H1 (cell line): ENCODE data around the gene EIPR1. TPM values are rescaled to one million over a fixed set of nuclear protein-coding genes. Genes with fewer than 3 reads are reported as not detected.

Experiments used
- CTCF ChIA-PET: fragments of 300-600 bp; sonication (Branson Sonifier 250); formaldehyde crosslinking; loops from one replicate; lab custom pipeline; 2021; ENCODE audit not compliant: partially characterized antibody; lab: Charles Lee
- POLR2A ChIA-PET: fragments of 300-600 bp; sonication (Branson Sonifier 250); formaldehyde crosslinking; loops from one replicate; lab custom pipeline; 2021; ENCODE audit warnings: inconsistent platforms; ENCODE audit not compliant: partially characterized antibody; lab: Charles Lee
- DNase-seq, 2 experiments: peaks; one replicate each; pipeline versions ENCODE4 v3.0.0 to v3.0.0-alpha.2; 2010 to 2022; ENCODE audit warnings: low spot score in 2 of 2, low read depth in 1 of 2, mixed read lengths in 1 of 2
- FAIRE-seq: peaks from 2 replicates; lab custom pipeline; 2011; peaks lifted over from hg19 to GRCh38; lab: Jason Lieb, UNC
- H2AFZ ChIP-seq: 2 replicates; pipeline ENCODE4 v1.8.1; 2012; ENCODE audit warnings: low read length, inconsistent platforms
- H2AK5ac ChIP-seq: 2 replicates; pipeline ENCODE4 v1.6.1; 2013; ENCODE audit warnings: low read depth, low read length
- H2BK120ac ChIP-seq: replicated peaks from 2 replicates; pipeline ENCODE3; 2013; ENCODE audit warnings: low read depth, low read length, inconsistent platforms
- H2BK12ac ChIP-seq: 2 replicates; pipeline ENCODE4 v1.6.1; 2013; ENCODE audit warnings: low read depth, low read length
- H2BK15ac ChIP-seq: 2 replicates; pipeline ENCODE4 v1.6.1; 2013; ENCODE audit warnings: low read length
- H2BK20ac ChIP-seq: 2 replicates; pipeline ENCODE4 v1.6.1; 2013; ENCODE audit warnings: low read length
- H2BK5ac ChIP-seq: 2 replicates; pipeline ENCODE4 v1.6.1; 2013; ENCODE audit warnings: low read depth, low read length
- H3K14ac ChIP-seq: 2 replicates; pipeline ENCODE4 v1.6.1; 2013; ENCODE audit warnings: inconsistent platforms; ENCODE audit not compliant: insufficient read length
- H3K18ac ChIP-seq: 2 replicates; pipeline ENCODE4 v1.6.1; 2013; ENCODE audit warnings: low read length; ENCODE audit errors: extremely low read depth
- H3K23ac ChIP-seq: 2 replicates; pipeline ENCODE4 v1.6.1; 2013; ENCODE audit warnings: inconsistent platforms; ENCODE audit not compliant: insufficient read length
- H3K23me2 ChIP-seq: 2 replicates; pipeline ENCODE4 v1.6.1; 2013; ENCODE audit warnings: low read depth, low read length
- H3K27ac ChIP-seq: 2 replicates; pipeline ENCODE4 v1.6.1; 2011; ENCODE audit warnings: low read depth, low read length, inconsistent platforms
- H3K27me3 ChIP-seq, 4 experiments: replicated peaks in 1 of 4; 1 replicate in 1 of 4; 2 replicates in 3 of 4; pipeline versions ENCODE4 v1.6.1 to v1.8.1; 2011 to 2013; ENCODE audit warnings: low read length in 3 of 4, mild to moderate bottlenecking in 3 of 4, inconsistent platforms in 2 of 4, mixed read lengths in 2 of 4, moderate library complexity in 1 of 4; ENCODE audit not compliant: control insufficient read depth in 3 of 4, insufficient read depth in 3 of 4; ENCODE audit errors: extremely low read depth in 1 of 4
- H3K36me3 ChIP-seq, 4 experiments: 2 replicates each; pipeline versions ENCODE4 v1.6.1 to v1.8.1; 2011 to 2013; ENCODE audit warnings: mild to moderate bottlenecking in 4 of 4, low read length in 3 of 4, moderate library complexity in 2 of 4, control low read depth in 1 of 4, inconsistent platforms in 1 of 4; ENCODE audit not compliant: insufficient read depth in 4 of 4, control insufficient read depth in 2 of 4
- H3K4ac ChIP-seq: replicated peaks from 2 replicates; pipeline ENCODE3; 2013; ENCODE audit warnings: low read length, low read depth, mixed read lengths, inconsistent platforms; ENCODE audit not compliant: insufficient read length
- H3K4me1 ChIP-seq, 4 experiments: replicated peaks in 1 of 4; 1 replicate in 1 of 4; 2 replicates in 3 of 4; pipeline versions ENCODE4 v1.6.1 to v1.8.1; 2011 to 2013; ENCODE audit warnings: low read length in 3 of 4, inconsistent platforms in 2 of 4, mixed read lengths in 1 of 4; ENCODE audit not compliant: insufficient read depth in 4 of 4, control insufficient read depth in 3 of 4
- H3K4me2 ChIP-seq, 2 experiments: 2 replicates each; pipeline versions ENCODE4 v1.6.1 to v1.8.1; 2011 to 2013; ENCODE audit warnings: low read depth in 2 of 2, low read length in 2 of 2, control low read depth in 1 of 2, inconsistent platforms in 1 of 2, mild to moderate bottlenecking in 1 of 2; ENCODE audit not compliant: insufficient read depth in 1 of 2
- H3K4me3 ChIP-seq, 4 experiments: fragments of 200-600, 300-600 bp in 1 of 4; sonication (generic), shearing (Covaris generic), sonication (Bioruptor Twin) in 1 of 4; 2 replicates each; pipeline versions ENCODE4 v1.5.1 to v1.8.1; 2011 to 2016; ENCODE audit warnings: low read length in 4 of 4, low read depth in 3 of 4, control low read depth in 2 of 4, inconsistent platforms in 2 of 4, mild to moderate bottlenecking in 2 of 4, mixed read lengths in 1 of 4, moderate library complexity in 1 of 4; ENCODE audit not compliant: insufficient read depth in 2 of 4; ENCODE audit errors: extremely low read depth in 1 of 4
- H3K56ac ChIP-seq: replicated peaks from 2 replicates; pipeline ENCODE3; 2013; ENCODE audit warnings: low read depth, mild to moderate bottlenecking, mixed read lengths, low read length, inconsistent platforms; ENCODE audit not compliant: insufficient read length
- H3K79me1 ChIP-seq: 2 replicates; pipeline ENCODE4 v1.6.1; 2013; ENCODE audit warnings: low read depth, low read length, control low read depth
- H3K79me2 ChIP-seq, 2 experiments: 2 replicates each; pipeline versions ENCODE4 v1.6.1 to v1.8.1; 2012 to 2013; ENCODE audit warnings: low read length in 2 of 2, mild to moderate bottlenecking in 2 of 2, inconsistent platforms in 1 of 2; ENCODE audit not compliant: insufficient read depth in 2 of 2, control insufficient read depth in 1 of 2
- H3K9ac ChIP-seq, 4 experiments: replicated peaks in 1 of 4; 1 replicate in 1 of 4; 2 replicates in 3 of 4; pipeline versions ENCODE4 v1.6.1 to v1.8.1; 2011 to 2013; ENCODE audit warnings: low read depth in 3 of 4, low read length in 3 of 4, control low read depth in 2 of 4, mild to moderate bottlenecking in 2 of 4, moderate library complexity in 2 of 4, inconsistent platforms in 1 of 4; ENCODE audit errors: extremely low read depth in 1 of 4
- H3K9me3 ChIP-seq, 2 experiments: 2 replicates each; pipeline versions ENCODE4 v1.6.1 to v1.8.1; 2012 to 2013; ENCODE audit warnings: mild to moderate bottlenecking in 2 of 2, moderate library complexity in 2 of 2, control low read depth in 1 of 2, inconsistent platforms in 1 of 2, low read depth in 1 of 2, low read length in 1 of 2, mixed read lengths in 1 of 2; ENCODE audit not compliant: insufficient read depth in 2 of 2
- H4K20me1 ChIP-seq, 2 experiments: replicated peaks in 1 of 2; 2 replicates each; pipeline versions ENCODE3 to v1.8.1; 2011 to 2013; ENCODE audit warnings: inconsistent platforms in 2 of 2, low read length in 2 of 2, mild to moderate bottlenecking in 1 of 2; ENCODE audit not compliant: insufficient read depth in 2 of 2, control insufficient read depth in 1 of 2
- H4K5ac ChIP-seq: 2 replicates; pipeline ENCODE4 v1.6.1; 2013; ENCODE audit warnings: low read length, low read depth, mixed read lengths, inconsistent platforms; ENCODE audit not compliant: insufficient read length
- H4K8ac ChIP-seq: 2 replicates; pipeline ENCODE4 v1.8.0; 2013; ENCODE audit warnings: mild to moderate bottlenecking, moderate library complexity, low read length, inconsistent platforms; ENCODE audit not compliant: insufficient read depth; ENCODE audit errors: extremely low read depth
- H4K91ac ChIP-seq: replicated peaks from 2 replicates; pipeline ENCODE3; 2013; ENCODE audit warnings: low read length, mixed read lengths, inconsistent platforms; ENCODE audit not compliant: insufficient read length
- BRCA1 ChIP-seq: IDR thresholded peaks from 2 replicates; pipeline ENCODE4 v1.6.1; 2012; ENCODE audit warnings: low read depth, low read length, improper control_type of control experiment
- CBX8 ChIP-seq: fragments of 300-800, 300-1000 bp; sonication (generic); IDR thresholded peaks from 2 replicates; pipeline ENCODE4 v1.7.1; 2016; ENCODE audit warnings: low read depth, low read length, borderline replicate concordance
- CEBPB ChIP-seq: IDR thresholded peaks from 2 replicates; pipeline ENCODE4 v1.6.1; 2012; ENCODE audit warnings: low read depth, low read length
- KDM1A ChIP-seq: fragments of 200-600, 300-600 bp; sonication (generic); IDR thresholded peaks from 2 replicates; pipeline ENCODE4 v1.7.1; 2016; ENCODE audit warnings: mild to moderate bottlenecking, low read length, borderline replicate concordance
- PHF8 ChIP-seq: fragments of 200-600 bp; sonication (generic); conservative IDR thresholded peaks from 2 replicates; pipeline ENCODE4 v1.7.1; 2012; ENCODE audit warnings: low read depth, mild to moderate bottlenecking, inconsistent platforms, low read length, moderate library complexity
- SUZ12 ChIP-seq: fragments of 200-600 bp; sonication (generic); IDR thresholded peaks from 2 replicates; pipeline ENCODE4 v1.6.1; 2012; ENCODE audit warnings: mild to moderate bottlenecking, inconsistent platforms, low read length, moderate library complexity, mixed read lengths
- YY1 ChIP-seq: IDR thresholded peaks from 2 replicates; pipeline ENCODE4 v1.6.1; 2011; ENCODE audit warnings: low read depth, mild to moderate bottlenecking, low read length
- ZNF274 ChIP-seq: IDR thresholded peaks from 2 replicates; pipeline ENCODE4 v1.7.0; 2012; ENCODE audit warnings: low read length, borderline replicate concordance; ENCODE audit errors: extremely low read depth
- WGBS, 2 experiments: shearing (Covaris generic) in 1 of 2; methylation state at CpG; one replicate each; pipeline versions ENCODE4 v1.1.6 to v1.1.7; 2013 to 2015; ENCODE audit warnings: low lambda C conversion rate in 2 of 2, mixed read lengths in 2 of 2, inconsistent platforms in 1 of 2, low coverage in 1 of 2, missing lambda C conversion rate in 1 of 2; ENCODE audit not compliant: insufficient replicate concordance in 2 of 2, insufficient coverage in 1 of 2, insufficient read length in 1 of 2; ENCODE audit errors: extremely low coverage in 1 of 2, missing lambda C conversion rate in 1 of 2; 5-methylcytosine and 5-hydroxymethylcytosine counted together
- polyA plus RNA-seq, 7 experiments: library from polyadenylated mRNA; depleted of rRNA in 3 of 7; stranded (reverse) in 5 of 7; unstranded in 2 of 7; fragments of >200 nt in 5 of 7; fragments of 200-250 nt in 2 of 7; gene quantifications; 1 replicate in 5 of 7; 2 replicates in 1 of 7; 4 replicates in 1 of 7; pipeline versions ENCODE4 v1.2.1 to v1.2.3, GENCODE V29; 2011 to 2013; ENCODE audit warnings: missing spikeins in 2 of 7, mixed read lengths in 2 of 7
- total RNA-seq: library from RNA; stranded (reverse); fragmentation: NEBNext Ultra II Directional; extraction: Animal tissue kit (Norgen Biotek cat#: 25700); gene quantifications from 2 replicates; pipeline ENCODE4 v1.2.1, GENCODE V29; 2021
- TF ChIP-seq, protein P1 (sequence below): IDR thresholded peaks from 2 replicates; pipeline ENCODE4 v1.6.1; 2011; ENCODE audit warnings: low read length, improper control_type of control experiment

EIPR1 gene
- total and polyA plus RNA-seq, 2 of the 8 experiments (the other 6 are each of a cell fraction or from before 2014, with no cell fraction given): 26.3 to 56.4 TPM

GRCh38 chr2:3399829-3400228, 22.2 kb upstream of the EIPR1 start:
- H3K27ac ChIP-seq: no peak overlapping the region
- peaks cover 0 to 3% of the 10 kb centered on the region in 2 experiments for H4K20me1 ChIP-seq
- DNase-seq (no peak), FAIRE-seq (no peak)
- H4K91ac ChIP-seq: no peak overlapping the region
- ChIA-PET POLR2A (interaction anchor here (0.9 to 1.3 kb wide), 3 partner anchors 13 to 22 kb away, joined by 3 read pairs; partner anchors contain the start of gene EIPR1), CTCF (interaction anchor here (0.7 to 3.2 kb wide), 4 partner anchors 14 to 1618 kb away, joined by 3 to 13 read pairs (median 6); no protein-coding TSS in a partner anchor)
- H3K36me3 ChIP-seq: peaks cover 2 to 15% (median 2%) of the 10 kb centered on the region in 4 experiments; a peak in 5 of 8 replicates
- H3K14ac ChIP-seq: no peak overlapping the region
- no peak overlapping the region for H2AFZ ChIP-seq
- WGBS, 2 experiments: 69% methylated on average over 9 of the region's 9 CpGs; no CpG with 5 or more reads in 1 of the 2 experiments
- H4K5ac ChIP-seq: no peak overlapping the region
- no peak overlapping the region for H3K23ac ChIP-seq
- no peaks in the 10 kb centered on the region for H3K27me3 ChIP-seq
- H3K9ac ChIP-seq: no peak overlapping the region; a peak in 1 of 7 replicates
- H3K4me1 ChIP-seq: peaks cover 0 to 12% (median 8%) of the 10 kb centered on the region in 4 experiments; a peak in 6 of 7 replicates
- peak overlapping the region; percentile 25 to 37; a peak in 2 of 4 replicates for H3K4me2 ChIP-seq
- no peak overlapping the region for H2BK20ac ChIP-seq
- peaks cover 2 to 9% of the 10 kb centered on the region in 2 experiments; a peak in 2 of 4 replicates for H3K9me3 ChIP-seq
- H2BK12ac ChIP-seq: no peak overlapping the region
- H2BK15ac ChIP-seq: no peak overlapping the region
- TF ChIP-seq BRCA1 (no peak), CBX8 (no peak), ZNF274 (no peak), KDM1A (no peak), CEBPB (no peak), PHF8 (no peak), SUZ12 (no peak), YY1 (no peak)
- TF ChIP-seq, protein P1, sequence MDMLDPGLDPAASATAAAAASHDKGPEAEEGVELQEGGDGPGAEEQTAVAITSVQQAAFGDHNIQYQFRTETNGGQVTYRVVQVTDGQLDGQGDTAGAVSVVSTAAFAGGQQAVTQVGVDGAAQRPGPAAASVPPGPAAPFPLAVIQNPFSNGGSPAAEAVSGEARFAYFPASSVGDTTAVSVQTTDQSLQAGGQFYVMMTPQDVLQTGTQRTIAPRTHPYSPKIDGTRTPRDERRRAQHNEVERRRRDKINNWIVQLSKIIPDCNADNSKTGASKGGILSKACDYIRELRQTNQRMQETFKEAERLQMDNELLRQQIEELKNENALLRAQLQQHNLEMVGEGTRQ: no peak
- peaks cover 10% of the 10 kb centered on the region; the same call in 1 of the 2 replicates for H3K79me1 ChIP-seq
- H3K4ac ChIP-seq: no peak overlapping the region
- H2BK5ac ChIP-seq: 0 out of 2 replicates have a peak overlapping the region, but pooled peaks have one; percentile 60
- H3K18ac ChIP-seq: no peak overlapping the region
- no peak overlapping the region for H2BK120ac ChIP-seq
- H3K56ac ChIP-seq: no peak overlapping the region
- no peak overlapping the region for H3K4me3 ChIP-seq
- H2AK5ac ChIP-seq: no peak overlapping the region
- no peaks in the 10 kb centered on the region for H3K23me2 ChIP-seq
- H4K8ac ChIP-seq: peak overlapping the region; percentile 80; the same call in 1 of the 2 replicates
- H3K79me2 ChIP-seq: peaks cover 0 to 8% of the 10 kb centered on the region in 2 experiments; a peak in 1 of 4 replicates
